NCI-H2107 (cell line): ENCODE results near the gene STAU1.
"Not testable (repeated sequence)": the region's sequence is repeated elsewhere in the genome, so short reads cannot be mapped to it uniquely, and the experiment has no call there.

Source experiments
- DNase-seq: peaks from one replicate; lab custom pipeline; 2025; lab: John Stamatoyannopoulos, UW

The STAU1 gene

GRCh38 chr20:49203011-49203410 lies 14.9 kb upstream of the STAU1 start:
- DNase-seq = no peak

DNA sequence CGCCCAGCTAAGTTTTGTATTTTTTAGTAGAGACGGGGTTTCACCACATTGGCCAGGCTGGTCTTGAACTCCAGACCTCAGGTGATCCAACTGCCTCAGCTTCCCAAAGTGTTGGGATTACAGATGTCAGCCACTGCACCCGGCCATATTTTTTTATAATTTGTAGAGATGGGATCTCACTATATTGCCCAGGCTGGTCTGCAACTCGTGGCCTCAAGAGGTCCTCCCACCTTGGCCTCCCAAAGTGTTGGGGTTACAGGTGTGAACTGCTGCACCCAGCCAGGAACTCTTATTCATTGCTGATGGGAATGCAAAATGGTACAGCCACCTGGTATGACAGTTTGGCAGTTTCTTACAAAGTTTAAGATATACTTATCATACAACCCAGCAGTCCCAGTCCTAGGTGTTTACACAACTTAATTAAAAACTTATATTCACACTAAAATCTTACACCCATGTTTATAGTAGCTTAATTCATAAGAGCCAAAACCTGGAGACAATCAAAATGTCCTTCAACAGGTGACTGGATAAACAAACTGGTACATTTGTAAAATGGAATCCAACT lies 11.7 kb upstream of the STAU1 start:
- DNase-seq = no peak

DNA sequence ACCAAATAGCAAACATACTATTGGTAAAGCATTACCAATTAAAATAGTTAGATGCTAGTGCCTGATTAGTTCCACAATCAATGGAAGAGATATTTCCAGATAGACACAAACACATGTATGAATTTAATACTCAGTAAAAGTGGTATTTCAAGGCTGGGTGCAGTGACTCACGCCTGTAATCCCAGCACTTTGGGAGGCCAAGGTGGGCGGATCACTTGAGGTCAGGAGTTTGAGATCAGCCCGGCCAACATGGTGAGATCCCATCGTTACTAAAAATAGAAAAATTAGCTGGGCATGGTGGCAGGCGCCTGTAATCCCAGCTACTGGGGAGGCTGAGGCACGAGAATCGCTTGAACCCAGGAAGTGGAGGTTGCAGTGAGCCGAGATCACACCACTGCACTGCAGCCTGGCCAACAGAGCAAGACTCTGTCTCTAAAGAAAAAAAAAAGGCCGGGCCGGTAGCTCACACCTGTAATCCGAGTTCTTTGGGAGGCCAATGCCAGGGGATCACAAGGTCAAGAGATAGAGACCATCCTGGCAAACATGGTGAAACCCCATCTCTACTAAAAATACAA lies 4.9 kb upstream of the STAU1 start:
- DNase-seq = not testable (repeated sequence)

DNA sequence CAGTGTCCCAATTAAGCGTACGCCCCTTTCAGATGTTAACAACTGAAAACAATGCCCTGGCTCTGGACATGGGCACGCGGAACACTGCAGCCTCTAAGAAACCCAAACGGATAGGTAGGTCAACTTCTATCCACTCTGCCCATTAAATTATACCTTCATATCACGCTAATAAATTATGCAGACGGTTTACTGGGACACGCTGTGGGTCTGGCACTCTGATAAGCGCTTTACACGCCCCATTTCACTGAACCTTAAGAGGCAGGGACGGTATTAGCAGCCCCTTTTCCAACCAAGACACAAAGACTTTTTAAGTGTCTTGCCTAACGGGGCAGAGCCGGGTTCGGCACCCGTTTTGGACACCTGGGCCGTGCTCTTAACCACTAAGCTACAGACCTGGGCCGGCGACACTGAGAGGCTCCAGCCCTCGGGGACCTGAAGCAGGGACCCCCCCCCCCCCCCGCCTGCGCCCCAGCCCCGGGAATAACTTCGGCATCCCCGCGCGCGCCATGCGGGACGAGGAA lies 744 bp downstream of the STAU1 start:
- DNase-seq = no peak

- no peak for DNase-seq
Observed at GRCh38 chr20:49186535-49187329, 1.4 kb downstream of the STAU1 start.

- no peak for DNase-seq
Observed at GRCh38 chr20:49185071-49185761, 2.9 kb downstream of the STAU1 start.

- DNase-seq = no peak
Observed at GRCh38 chr20:49184691-49185070, 3.5 kb downstream of the STAU1 start.

DNA sequence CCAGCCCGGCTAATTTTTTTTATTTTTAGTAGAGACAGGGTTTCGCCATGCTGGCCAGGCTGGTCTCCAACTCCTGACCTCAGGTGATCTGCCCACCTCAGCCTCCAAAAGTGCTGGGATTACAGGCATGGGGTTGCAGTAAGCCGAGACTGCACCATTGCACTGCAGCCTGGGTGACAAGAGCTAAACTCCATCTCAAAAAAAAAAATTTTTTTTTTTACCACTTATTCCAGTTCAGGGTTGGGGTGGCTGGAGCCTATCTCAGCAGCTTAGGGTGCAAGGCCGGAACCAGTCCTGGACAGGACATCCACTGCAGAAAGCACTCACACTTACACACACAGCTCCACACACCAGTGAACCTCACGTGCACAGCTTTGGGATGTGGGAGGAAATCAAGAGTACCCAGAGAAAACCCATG lies 4.0 kb downstream of the STAU1 start:
- DNase-seq = not testable (repeated sequence)

DNA sequence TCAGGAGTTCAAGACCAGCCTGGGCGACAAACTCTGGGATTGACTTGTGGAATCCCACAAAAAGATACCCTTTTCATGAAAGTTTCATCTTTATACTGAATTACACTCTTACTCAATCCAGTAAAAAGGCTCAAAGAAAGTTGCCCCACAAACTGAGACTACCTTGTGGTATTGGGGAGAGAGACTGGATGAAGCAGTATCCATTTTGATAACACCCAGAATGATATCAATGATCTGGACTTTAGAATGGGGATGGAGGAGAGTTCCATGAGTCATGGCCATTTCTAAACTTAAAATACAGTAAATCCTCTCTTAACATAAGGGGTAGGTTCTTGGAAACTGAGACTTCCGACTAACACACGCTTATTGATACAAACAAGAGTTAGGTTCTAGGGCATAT lies 4.7 kb downstream of the STAU1 start:
- DNase-seq = no peak

DNA sequence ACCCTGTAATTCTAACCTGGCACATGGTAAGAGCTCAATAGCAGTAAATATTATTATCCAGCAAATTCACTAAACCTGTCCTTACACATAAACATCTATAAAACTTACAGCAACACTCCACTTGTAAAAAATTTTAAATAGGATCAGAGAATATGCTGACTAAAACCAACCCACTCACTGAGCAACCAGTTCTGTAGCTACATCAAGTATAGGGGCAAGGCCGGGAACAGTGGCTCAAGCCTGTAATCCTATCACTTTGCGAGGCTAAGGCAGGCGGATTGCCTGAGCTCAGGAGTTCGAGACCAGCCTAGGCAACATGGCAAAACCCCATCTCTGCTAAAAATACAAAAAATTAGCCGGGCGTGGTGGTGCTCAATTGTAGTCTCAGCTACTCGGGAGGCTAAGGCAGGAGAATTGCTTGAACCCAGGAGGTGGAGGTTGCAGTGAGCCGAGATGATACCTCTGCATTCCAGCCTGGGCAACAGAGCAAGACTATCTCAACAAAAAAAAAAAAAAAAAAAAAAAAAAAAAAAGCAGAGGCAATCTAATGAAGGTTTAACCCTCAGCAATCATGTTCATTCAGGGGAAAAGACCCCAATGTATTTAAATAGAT lies 6.8 kb downstream of the STAU1 start:
- no peak for DNase-seq

GRCh38 chr20:49179368-49180277 lies 8.5 kb downstream of the STAU1 start:
- no peak for DNase-seq

DNA sequence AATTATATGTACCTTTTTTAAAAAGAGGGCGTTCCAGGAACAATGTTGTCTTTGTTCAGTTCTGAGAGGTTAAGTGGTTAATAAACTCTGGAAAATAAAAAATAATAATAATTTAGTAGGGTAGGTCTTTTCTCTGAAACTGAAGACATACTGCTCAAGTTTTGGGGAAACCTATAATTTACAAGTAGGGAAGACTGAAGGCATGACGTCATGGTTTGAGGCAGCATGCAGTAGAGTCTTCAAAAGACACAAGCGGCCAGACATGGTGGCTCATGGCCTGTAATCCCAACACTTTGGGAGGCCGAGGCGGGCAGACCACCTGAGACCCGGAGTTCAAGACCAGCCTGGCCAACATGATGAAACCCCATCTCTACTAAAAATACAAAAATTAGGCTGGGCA lies 14.0 kb downstream of the STAU1 start:
- DNase-seq = no peak

- DNase-seq = no peak
Observed at GRCh38 chr20:49172413-49172812, 15.7 kb downstream of the STAU1 start.

GRCh38 chr20:49171909-49172308 lies 16.2 kb downstream of the STAU1 start:
- DNase-seq = no peak

GRCh38 chr20:49170714-49171113 lies 17.4 kb downstream of the STAU1 start:
- no peak for DNase-seq

GRCh38 chr20:49169547-49169946 lies 18.6 kb downstream of the STAU1 start:
- DNase-seq = no peak

- DNase-seq = not testable (repeated sequence)
Observed at GRCh38 chr20:49168864-49169263, 19.3 kb downstream of the STAU1 start.

- no peak for DNase-seq
Observed at GRCh38 chr20:49167811-49168507, 20.2 kb downstream of the STAU1 start.

DNA sequence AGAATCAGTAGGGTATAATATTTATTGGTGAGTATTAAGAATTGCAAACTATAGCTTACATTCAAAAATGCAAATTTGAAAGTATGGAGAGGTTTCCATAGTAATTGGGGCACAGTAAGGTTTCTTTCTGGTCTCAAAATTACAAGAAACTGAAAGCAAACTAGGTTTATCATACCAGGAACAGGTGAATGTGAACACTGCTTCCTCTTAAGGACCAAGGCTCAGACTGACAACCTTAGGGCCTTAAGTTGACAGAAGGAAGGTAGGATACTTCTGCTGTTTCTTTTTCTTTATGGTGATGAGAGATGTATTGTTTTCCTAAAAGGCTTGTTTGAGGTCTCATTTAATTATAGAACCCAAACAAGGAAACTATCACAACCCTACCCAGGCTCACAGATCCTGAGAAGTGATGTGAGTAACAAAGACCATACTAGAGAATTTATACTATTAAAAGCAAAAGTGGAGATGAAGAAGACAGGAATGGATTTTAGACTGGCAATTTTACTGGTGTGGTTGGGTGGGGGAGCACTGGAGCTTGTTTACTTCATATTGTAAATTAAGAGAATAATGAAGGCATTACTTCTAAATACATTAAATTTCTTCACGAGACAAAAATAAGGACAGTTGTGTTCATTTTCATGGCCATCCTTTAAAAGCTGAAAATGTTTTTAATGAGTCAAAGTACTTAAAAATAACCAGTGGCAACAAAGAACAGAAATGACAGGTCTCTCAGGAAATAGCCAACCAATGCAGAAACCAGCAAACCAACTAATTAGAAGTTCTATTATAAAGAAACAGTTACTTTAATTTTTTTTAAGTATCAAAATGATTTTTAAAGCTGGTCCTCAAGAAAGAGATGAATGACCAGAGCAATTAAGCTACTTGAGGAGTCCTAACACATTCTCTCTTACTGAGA lies 21.3 kb downstream of the STAU1 start:
- DNase-seq = no peak
